Measurements from ENCODE around the gene PRRT4. TPM values are rescaled to one million over a fixed set of nuclear protein-coding genes. Genes with fewer than 3 reads are reported as not detected.

PRRT4 gene
- total and polyA plus RNA-seq, 2 of the 13 experiments (the other 11 are each of a cell fraction or from before 2014, with no cell fraction given) = not detected

GRCh38 chr7:128360359-128360678 lies 1.2 kb downstream of the PRRT4 start:
- H3K9me3 ChIP-seq (ENCODE audit: low read length) = no peaks in the 10 kb centered on the region
- FAIRE-seq = no peak
- ATAC-seq = no peak
- TF ChIP-seq ZBTB34 (CRISPR knock-in tag; IDR thresholded peaks at IDR 0.05) = no peak
- no peak for TF ChIP-seq MXI1 (IDR thresholded peaks at IDR 0.05; ENCODE audit: borderline replicate concordance, low read depth, low read length)
- TF ChIP-seq NFKB2 (CRISPR knock-in tag; IDR thresholded peaks at IDR 0.05; ENCODE audit: borderline replicate concordance) = no peak
- no peak for TF ChIP-seq ZNF501 (CRISPR knock-in tag; IDR thresholded peaks at IDR 0.05)
- no peak for TF ChIP-seq GATAD1 (CRISPR knock-in tag; IDR thresholded peaks at IDR 0.05)
- CTCF ChIA-PET (ENCODE audit: low intra/inter-chr PET ratio, low total read pairs) = no interaction called here
- no peaks in the 10 kb centered on the region for H3K79me2 ChIP-seq (ENCODE audit: insufficient read depth, low read length)
- no TSS peak for BruUV-seq (replicated peaks)
- no peak overlapping the region for H3K27ac ChIP-seq (ENCODE audit: extremely low read length, insufficient read depth, low read length)
- DNase-seq (ENCODE audit: low spot score) = no peak
- in situ Hi-C loops (cut with HindIII; ENCODE audit: extremely low pct_ligation_motif_present, low pct_unique_long_range_greater_than_20kb) = no loop called here
- intact Hi-C loops (cut with micrococcal nuclease; ENCODE audit: unreplicated experiment) = no loop called here
- H3K4me2 ChIP-seq (ENCODE audit: low read depth, low read length) = peak overlapping the region; percentile 79; the same call in 1 of the 2 replicates
- WGBS (ENCODE audit: low lambda C conversion rate) = 21% methylated on average over 7 of the region's 9 CpGs
- no peaks in the 10 kb centered on the region for H3K36me3 ChIP-seq (replicated peaks in 1 of 2; ENCODE audit: control insufficient read depth in 1 of 2, insufficient read depth in 2 of 2, low read length in 2 of 2)
- H2AFZ ChIP-seq (ENCODE audit: low read length) = no peak overlapping the region
- H3K4me1 ChIP-seq (ENCODE audit: insufficient read depth, low read length) = peaks cover 13% of the 10 kb centered on the region; the same call in 1 of the 2 replicates
- no peaks in the 10 kb centered on the region for H4K20me1 ChIP-seq (ENCODE audit: insufficient read depth, low read length)
- POLR2A ChIA-PET = no interaction called here
- H3K9ac ChIP-seq (ENCODE audit: insufficient read depth, low read depth, low read length) = no peak overlapping the region
- peak overlapping the region in 1 of 3 experiments; percentile 71; a peak in 1 of 6 replicates for H3K4me3 ChIP-seq (replicated peaks in 1 of 3; ENCODE audit: insufficient read depth in 1 of 3, low read depth in 2 of 3, low read length in 3 of 3)
- H3K27me3 ChIP-seq (ENCODE audit: control insufficient read depth in 1 of 2, insufficient read depth in 2 of 2, low read length in 2 of 2) = peaks cover 21 to 80% of the 10 kb centered on the region in 2 experiments; a peak in 4 of 5 replicates

- no peaks in the 10 kb centered on the region for H3K36me3 ChIP-seq (replicated peaks in 1 of 2; ENCODE audit: control insufficient read depth in 1 of 2, insufficient read depth in 2 of 2, low read length in 2 of 2)
- 33% methylated on average over 3 of the region's 4 CpGs for WGBS (ENCODE audit: low lambda C conversion rate)
- BruUV-seq (replicated peaks) = no TSS peak
- H3K4me3 ChIP-seq (replicated peaks in 1 of 3; ENCODE audit: insufficient read depth in 1 of 3, low read depth in 2 of 3, low read length in 3 of 3) = no peak overlapping the region
- ChIA-PET POLR2A (no interaction called here), CTCF (ENCODE audit: low intra/inter-chr PET ratio, low total read pairs) (no interaction called here)
- H3K9me3 ChIP-seq (ENCODE audit: low read length) = no peaks in the 10 kb centered on the region
- H3K27me3 ChIP-seq (ENCODE audit: control insufficient read depth in 1 of 2, insufficient read depth in 2 of 2, low read length in 2 of 2) = peaks cover 21 to 77% of the 10 kb centered on the region in 2 experiments; a peak in 4 of 5 replicates
- no peaks in the 10 kb centered on the region for H3K79me2 ChIP-seq (ENCODE audit: insufficient read depth, low read length)
- H3K27ac ChIP-seq (ENCODE audit: extremely low read length, insufficient read depth, low read length) = no peak overlapping the region
- DNase-seq (ENCODE audit: low spot score) = no peak
- intact Hi-C loops (cut with micrococcal nuclease; ENCODE audit: unreplicated experiment) = no loop called here
- FAIRE-seq = no peak
- TF ChIP-seq WIZ (CRISPR knock-in tag; IDR thresholded peaks at IDR 0.05) = no peak
- TF ChIP-seq ZNF530 (CRISPR knock-in tag; IDR thresholded peaks at IDR 0.05; ENCODE audit: low read depth) = no peak
- TF ChIP-seq TP53 (CRISPR knock-in tag; conservative IDR thresholded peaks at IDR 0.05) = no peak
- no peak overlapping the region for H3K9ac ChIP-seq (ENCODE audit: insufficient read depth, low read depth, low read length)
- peak; percentile 4; the same call in 1 of the 3 replicates for ATAC-seq
- no peaks in the 10 kb centered on the region for H4K20me1 ChIP-seq (ENCODE audit: insufficient read depth, low read length)
- H3K4me1 ChIP-seq (ENCODE audit: insufficient read depth, low read length) = peaks cover 13% of the 10 kb centered on the region; the same call in 1 of the 2 replicates
- no peak overlapping the region for H2AFZ ChIP-seq (ENCODE audit: low read length)
- in situ Hi-C loops (cut with HindIII; ENCODE audit: extremely low pct_ligation_motif_present, low pct_unique_long_range_greater_than_20kb) = no loop called here
- H3K4me2 ChIP-seq (ENCODE audit: low read depth, low read length) = no peak overlapping the region
These were observed 1.6 kb downstream of the PRRT4 start for GRCh38 chr7:128359939-128360338.

Measured in HepG2 (cell line).